ENCODE measurements around the gene GLCE. TPM values are rescaled to one million over a fixed set of nuclear protein-coding genes. Genes with fewer than 3 reads are reported as not detected.

GLCE gene
- total RNA-seq, 2 donors from 2014 or later: 16.3 to 17.2 TPM

GRCh38 chr15:69305204-69305931 is 144.9 kb downstream of the GLCE start:
- Mint-ChIP-seq H3K4me1 (peaks cover 11% of the 10 kb centered on the region), H3K9me3 (peaks cover 3% of the 10 kb centered on the region), H3K36me3 (ENCODE audit: low read depth) (peaks cover 65% of the 10 kb centered on the region), H3K27ac (peak overlapping the region; percentile 37), H3K27me3 (ENCODE audit: insufficient read depth) (peaks cover 5% of the 10 kb centered on the region), H3K4me3 (no peak overlapping the region)
- no peaks in the 10 kb centered on the region for H3K4me1 ChIP-seq (ENCODE audit: control insufficient read depth, insufficient read depth, low read length)
- no peaks in the 10 kb centered on the region for H3K9me3 ChIP-seq (ENCODE audit: control insufficient read depth, low read length)
- no peaks in the 10 kb centered on the region for H3K27me3 ChIP-seq (ENCODE audit: control insufficient read depth, insufficient read depth, low read length, poor library complexity, severe bottlenecking)
- no peak overlapping the region for H3K9ac ChIP-seq (ENCODE audit: extremely low read depth, low read length, poor library complexity, severe bottlenecking)
- peaks cover 47% of the 10 kb centered on the region for H3K36me3 ChIP-seq (ENCODE audit: control insufficient read depth, insufficient read depth, low read length)
- WGBS, 2 experiments (ENCODE audit: insufficient coverage in 1 of 2, insufficient read length in 1 of 2): 85 to 86% methylated on average over 4 to 17 of the region's 20 CpGs
- TF ChIP-seq, protein P1, sequence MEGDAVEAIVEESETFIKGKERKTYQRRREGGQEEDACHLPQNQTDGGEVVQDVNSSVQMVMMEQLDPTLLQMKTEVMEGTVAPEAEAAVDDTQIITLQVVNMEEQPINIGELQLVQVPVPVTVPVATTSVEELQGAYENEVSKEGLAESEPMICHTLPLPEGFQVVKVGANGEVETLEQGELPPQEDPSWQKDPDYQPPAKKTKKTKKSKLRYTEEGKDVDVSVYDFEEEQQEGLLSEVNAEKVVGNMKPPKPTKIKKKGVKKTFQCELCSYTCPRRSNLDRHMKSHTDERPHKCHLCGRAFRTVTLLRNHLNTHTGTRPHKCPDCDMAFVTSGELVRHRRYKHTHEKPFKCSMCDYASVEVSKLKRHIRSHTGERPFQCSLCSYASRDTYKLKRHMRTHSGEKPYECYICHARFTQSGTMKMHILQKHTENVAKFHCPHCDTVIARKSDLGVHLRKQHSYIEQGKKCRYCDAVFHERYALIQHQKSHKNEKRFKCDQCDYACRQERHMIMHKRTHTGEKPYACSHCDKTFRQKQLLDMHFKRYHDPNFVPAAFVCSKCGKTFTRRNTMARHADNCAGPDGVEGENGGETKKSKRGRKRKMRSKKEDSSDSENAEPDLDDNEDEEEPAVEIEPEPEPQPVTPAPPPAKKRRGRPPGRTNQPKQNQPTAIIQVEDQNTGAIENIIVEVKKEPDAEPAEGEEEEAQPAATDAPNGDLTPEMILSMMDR (conservative IDR thresholded peaks at IDR 0.05): no peak
- DNase-seq: no peak
- H3K27ac ChIP-seq (ENCODE audit: low read depth, low read length): no peak overlapping the region
- H3K4me3 ChIP-seq (ENCODE audit: low read length): no peak overlapping the region

DNA sequence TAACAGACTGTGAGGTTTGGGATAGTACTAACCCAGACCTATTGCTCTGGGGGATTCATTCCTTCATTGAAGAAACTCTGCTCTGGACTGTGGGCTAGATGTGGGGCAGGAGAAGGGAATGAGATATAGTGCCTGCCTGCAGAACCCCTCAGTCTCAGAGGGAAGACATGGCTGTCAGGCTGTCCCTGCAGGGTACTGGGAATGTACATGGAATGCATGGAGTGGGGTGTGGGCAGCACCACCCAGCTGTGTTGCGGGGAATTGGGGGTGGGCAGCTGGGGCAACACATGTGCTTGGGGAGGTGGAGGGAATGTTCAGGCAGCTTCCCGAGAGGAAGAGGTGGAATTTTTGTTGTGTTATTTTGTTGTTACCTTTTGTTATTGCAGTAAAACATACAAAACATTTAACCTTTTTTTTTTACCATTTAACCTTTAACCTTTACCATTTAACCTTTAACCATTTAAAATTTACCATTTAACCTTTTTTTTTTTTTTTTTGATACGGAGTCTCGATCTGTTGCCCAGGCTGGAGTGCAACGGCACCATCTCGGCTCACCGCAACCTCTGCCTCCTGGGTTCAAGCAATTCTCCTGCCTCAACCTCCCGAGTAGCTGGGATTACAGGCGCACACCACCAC is 145.6 kb downstream of the GLCE start:
- no peak overlapping the region for H3K27ac ChIP-seq (ENCODE audit: low read depth, low read length)
- no peak overlapping the region for H3K4me3 ChIP-seq (ENCODE audit: low read length)
- no peaks in the 10 kb centered on the region for H3K4me1 ChIP-seq (ENCODE audit: control insufficient read depth, insufficient read depth, low read length)
- no peak for DNase-seq
- TF ChIP-seq, protein P1 (conservative IDR thresholded peaks at IDR 0.05): no peak
- no peak overlapping the region for H3K9ac ChIP-seq (ENCODE audit: extremely low read depth, low read length, poor library complexity, severe bottlenecking)
- no peak overlapping the region for H3K4me3 Mint-ChIP-seq
- H3K27ac Mint-ChIP-seq: peak overlapping the region; percentile 37
- H3K9me3 Mint-ChIP-seq: peaks cover 3% of the 10 kb centered on the region
- peaks cover 12% of the 10 kb centered on the region for H3K4me1 Mint-ChIP-seq
- peaks cover 5% of the 10 kb centered on the region for H3K27me3 Mint-ChIP-seq (ENCODE audit: insufficient read depth)
- peaks cover 65% of the 10 kb centered on the region for H3K36me3 Mint-ChIP-seq (ENCODE audit: low read depth)
- H3K36me3 ChIP-seq (ENCODE audit: control insufficient read depth, insufficient read depth, low read length): peaks cover 47% of the 10 kb centered on the region
- H3K9me3 ChIP-seq (ENCODE audit: control insufficient read depth, low read length): no peaks in the 10 kb centered on the region
- 97% methylated on average over 9 of the region's 9 CpGs; no CpG with 5 or more reads in 1 of the 2 experiments for WGBS, 2 experiments (ENCODE audit: insufficient coverage in 1 of 2, insufficient read length in 1 of 2)
- H3K27me3 ChIP-seq (ENCODE audit: control insufficient read depth, insufficient read depth, low read length, poor library complexity, severe bottlenecking): no peaks in the 10 kb centered on the region

DNA sequence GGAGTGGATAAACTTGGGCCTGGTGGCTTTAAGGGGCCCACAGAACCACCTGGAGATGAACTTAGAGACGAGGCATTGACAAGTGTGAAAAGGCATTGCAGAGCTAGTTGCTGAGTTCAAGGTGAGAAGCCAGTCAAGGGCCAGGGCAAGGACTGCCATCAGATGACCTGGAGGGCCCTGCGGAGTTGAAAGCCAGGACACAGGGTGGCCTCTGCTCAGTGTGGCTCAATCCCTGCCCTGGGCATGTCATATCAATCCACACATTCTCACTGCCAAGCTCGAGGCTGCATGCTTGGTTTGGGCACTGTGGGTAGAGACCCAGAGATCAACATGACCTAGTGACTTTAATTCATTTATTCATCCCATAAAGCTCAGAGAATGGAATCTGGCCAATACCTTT is 147.5 kb downstream of the GLCE start:
- no peaks in the 10 kb centered on the region for H3K4me1 ChIP-seq (ENCODE audit: control insufficient read depth, insufficient read depth, low read length)
- H3K36me3 Mint-ChIP-seq (ENCODE audit: low read depth): peaks cover 56% of the 10 kb centered on the region
- peaks cover 11% of the 10 kb centered on the region for H3K4me1 Mint-ChIP-seq
- H3K9ac ChIP-seq (ENCODE audit: extremely low read depth, low read length, poor library complexity, severe bottlenecking): no peak overlapping the region
- H3K9me3 Mint-ChIP-seq: peaks cover 3% of the 10 kb centered on the region
- H3K27ac ChIP-seq (ENCODE audit: low read depth, low read length): no peak overlapping the region
- H3K27me3 Mint-ChIP-seq (ENCODE audit: insufficient read depth): no peaks in the 10 kb centered on the region
- TF ChIP-seq, protein P1 (conservative IDR thresholded peaks at IDR 0.05): no peak
- H3K27me3 ChIP-seq (ENCODE audit: control insufficient read depth, insufficient read depth, low read length, poor library complexity, severe bottlenecking): no peaks in the 10 kb centered on the region
- no peak for DNase-seq
- H3K4me3 Mint-ChIP-seq: no peak overlapping the region
- no peak overlapping the region for H3K27ac Mint-ChIP-seq
- H3K36me3 ChIP-seq (ENCODE audit: control insufficient read depth, insufficient read depth, low read length): peaks cover 39% of the 10 kb centered on the region
- H3K4me3 ChIP-seq (ENCODE audit: low read length): no peak overlapping the region
- H3K9me3 ChIP-seq (ENCODE audit: control insufficient read depth, low read length): no peaks in the 10 kb centered on the region
- WGBS, 2 experiments (ENCODE audit: insufficient coverage in 1 of 2, insufficient read length in 1 of 2): 85 to 90% methylated on average over 2 to 3 of the region's 3 CpGs

Data from endodermal cell (in vitro differentiated cells).